GM23338 (cell line): ENCODE measurements around the gene KCNA4. TPM values are rescaled to one million over a fixed set of nuclear protein-coding genes. Genes with fewer than 3 reads are reported as not detected.

Experiments
- ATAC-seq: fragments of 200-7000 bp; cut with Tn5 transposase; 3 replicates; pipeline ENCODE4 v1.9.1; 2020
- DNase-seq: peaks from one replicate; pipeline ENCODE4 v3.0.0-alpha.2; 2015; ENCODE audit warnings: low spot score
- H2AFZ ChIP-seq: fragments of 200-600 bp; sonication (generic); 2 replicates; pipeline ENCODE4 v1.8.0; 2016; ENCODE audit warnings: antibody characterized with exemption, mild to moderate bottlenecking, moderate library complexity
- H3F3A ChIP-seq: fragments of 200-600 bp; sonication (generic); replicated peaks from 2 replicates; pipeline ENCODE4 v1.8.0; 2017; ENCODE audit warnings: antibody characterized with exemption, mixed run types, low read depth
- H3K27ac ChIP-seq: fragments of 200-600 bp; sonication (generic); 2 replicates; pipeline ENCODE4 v1.6.1; 2016; ENCODE audit warnings: low read depth
- H3K27me3 ChIP-seq: fragments of 200-600 bp; sonication (generic); 2 replicates; pipeline ENCODE4 v1.8.0; 2016; ENCODE audit warnings: mild to moderate bottlenecking, mixed run types, moderate library complexity; ENCODE audit not compliant: insufficient read depth
- H3K36me3 ChIP-seq: fragments of 200-600 bp; sonication (generic); 2 replicates; pipeline ENCODE4 v1.8.0; 2016; ENCODE audit warnings: mild to moderate bottlenecking; ENCODE audit not compliant: insufficient read depth
- H3K4me1 ChIP-seq: fragments of 200-600 bp; sonication (generic); 2 replicates; pipeline ENCODE4 v1.8.0; 2016; ENCODE audit warnings: mild to moderate bottlenecking, moderate library complexity; ENCODE audit not compliant: insufficient read depth
- H3K4me2 ChIP-seq: fragments of 200-600 bp; sonication (generic); 2 replicates; pipeline ENCODE4 v1.7.1; 2017; ENCODE audit warnings: mixed run types
- H3K4me3 ChIP-seq: fragments of 200-600 bp; sonication (generic); 2 replicates; pipeline ENCODE4 v1.6.1; 2016; ENCODE audit warnings: mixed run types
- H3K79me2 ChIP-seq: fragments of 200-600 bp; sonication (generic); replicated peaks from 2 replicates; pipeline ENCODE4 v1.8.0; 2017; ENCODE audit warnings: mild to moderate bottlenecking; ENCODE audit not compliant: insufficient read depth
- H3K9me2 ChIP-seq: fragments of 200-600 bp; sonication (generic); 2 replicates; pipeline ENCODE4 v1.8.0; 2017; ENCODE audit not compliant: insufficient read depth
- H4K20me1 ChIP-seq: fragments of 200-600 bp; sonication (generic); replicated peaks from 2 replicates; pipeline ENCODE4 v1.8.0; 2017; ENCODE audit warnings: mild to moderate bottlenecking; ENCODE audit not compliant: insufficient read depth
- H3K27ac Mint-ChIP-seq: 2 replicates; pipeline ENCODE4 v1.8.0; 2020; ENCODE audit warnings: inconsistent platforms, mild to moderate bottlenecking, moderate library complexity, mixed read lengths
- H3K27me3 Mint-ChIP-seq: 3 replicates; pipeline ENCODE4 v1.8.0; 2022; ENCODE audit warnings: low read depth, mild to moderate bottlenecking, moderate library complexity, mixed read lengths, inconsistent platforms; ENCODE audit not compliant: insufficient read depth, poor library complexity
- H3K36me3 Mint-ChIP-seq: 3 replicates; pipeline ENCODE4 v1.8.0; 2021; ENCODE audit warnings: low read depth, mild to moderate bottlenecking, inconsistent platforms, moderate library complexity, mixed read lengths
- H3K4me1 Mint-ChIP-seq: 3 replicates; pipeline ENCODE4 v1.8.0; 2020; ENCODE audit warnings: mild to moderate bottlenecking, inconsistent platforms, mixed read lengths
- H3K4me3 Mint-ChIP-seq: 3 replicates; pipeline ENCODE4 v1.8.0; 2021; ENCODE audit warnings: moderate library complexity, mild to moderate bottlenecking, inconsistent platforms, mixed read lengths
- H3K9me3 Mint-ChIP-seq: 3 replicates; pipeline ENCODE4 v1.8.0; 2020; ENCODE audit warnings: moderate library complexity, mild to moderate bottlenecking, inconsistent platforms, mixed read lengths
- CREB1 ChIP-seq: fragments of 250-450 bp; sonication (Bioruptor Pico); IDR thresholded peaks from 2 replicates; pipeline ENCODE4 v1.5.0; 2020; ENCODE audit warnings: low read depth, mild to moderate bottlenecking, moderate library complexity
- EZH2 ChIP-seq: fragments of 200-600 bp; sonication (generic); IDR thresholded peaks from one replicate; pipeline ENCODE4 v1.8.0; 2017; ENCODE audit warnings: antibody characterized with exemption, mild to moderate bottlenecking, low read depth; ENCODE audit not compliant: unreplicated experiment
- EZH2phosphoT487 ChIP-seq: fragments of 200-600 bp; sonication (generic); IDR thresholded peaks from one replicate; pipeline ENCODE4 v1.8.1; 2018; ENCODE audit warnings: antibody characterized with exemption; ENCODE audit not compliant: unreplicated experiment
- JUNB ChIP-seq: IDR thresholded peaks from one replicate; pipeline ENCODE4 v1.6.1; 2016; ENCODE audit warnings: antibody characterized with exemption; ENCODE audit not compliant: unreplicated experiment
- NANOG ChIP-seq: IDR thresholded peaks from 2 replicates; pipeline ENCODE4 v1.6.1; 2016; ENCODE audit warnings: antibody characterized with exemption, borderline replicate concordance
- POLR2AphosphoS5 ChIP-seq: IDR thresholded peaks from 2 replicates; pipeline ENCODE4 v1.6.1; 2016; ENCODE audit warnings: antibody characterized with exemption, low read depth
- STAT1 ChIP-seq: IDR thresholded peaks from one replicate; pipeline ENCODE4 v1.6.1; 2016; ENCODE audit warnings: antibody characterized with exemption; ENCODE audit not compliant: unreplicated experiment
- ZNF114 ChIP-seq: fragments of 250-450 bp; sonication (Bioruptor Pico); IDR thresholded peaks from 2 replicates; pipeline ENCODE4 v1.5.0; 2020; ENCODE audit warnings: mild to moderate bottlenecking, moderate library complexity
- ZNF331 ChIP-seq: fragments of 250-450 bp; sonication (Bioruptor Pico); IDR thresholded peaks from 2 replicates; pipeline ENCODE4 v1.5.0; 2020; ENCODE audit warnings: low read depth, mild to moderate bottlenecking, moderate library complexity
- polyA plus RNA-seq: library from polyadenylated mRNA; unstranded; fragments of >200 nt; fragmentation: Nextera tagmentation; extraction: Ambion mirVana; gene quantifications from 2 replicates; pipeline ENCODE4 v1.2.1, GENCODE V29; 2016
- total RNA-seq: library from RNA; depleted of rRNA; stranded (reverse); fragments of >200 nt; shearing (Covaris generic); gene quantifications from 2 replicates; pipeline ENCODE4 v1.2.3, GENCODE V29; 2014
- TF ChIP-seq, protein P1 (sequence below): fragments of 250-450 bp; sonication (Bioruptor Pico); IDR thresholded peaks from 2 replicates; pipeline ENCODE4 v1.5.0; 2020; ENCODE audit warnings: mild to moderate bottlenecking, moderate library complexity
- TF ChIP-seq, protein P2 (sequence below): IDR thresholded peaks from one replicate; pipeline ENCODE4 v1.6.1; 2018; ENCODE audit warnings: antibody characterized with exemption; ENCODE audit not compliant: unreplicated experiment
- TF ChIP-seq, protein P3 (sequence below), 2 experiments: fragments of 200-600 bp in 1 of 2; sonication (generic) in 1 of 2; conservative IDR thresholded peaks; 2 replicates each; pipeline versions ENCODE4 v1.5.1 to v1.6.1; 2016 to 2017; ENCODE audit warnings: antibody characterized with exemption in 2 of 2, low read depth in 2 of 2, mild to moderate bottlenecking in 2 of 2, moderate library complexity in 1 of 2
- TF ChIP-seq, protein P4 (sequence below): IDR thresholded peaks from 2 replicates; pipeline ENCODE4 v1.6.1; 2016; ENCODE audit warnings: antibody characterized with exemption

Gene KCNA4
- total and polyA plus RNA-seq, 2 experiments from 2014 or later = not detected

DNA sequence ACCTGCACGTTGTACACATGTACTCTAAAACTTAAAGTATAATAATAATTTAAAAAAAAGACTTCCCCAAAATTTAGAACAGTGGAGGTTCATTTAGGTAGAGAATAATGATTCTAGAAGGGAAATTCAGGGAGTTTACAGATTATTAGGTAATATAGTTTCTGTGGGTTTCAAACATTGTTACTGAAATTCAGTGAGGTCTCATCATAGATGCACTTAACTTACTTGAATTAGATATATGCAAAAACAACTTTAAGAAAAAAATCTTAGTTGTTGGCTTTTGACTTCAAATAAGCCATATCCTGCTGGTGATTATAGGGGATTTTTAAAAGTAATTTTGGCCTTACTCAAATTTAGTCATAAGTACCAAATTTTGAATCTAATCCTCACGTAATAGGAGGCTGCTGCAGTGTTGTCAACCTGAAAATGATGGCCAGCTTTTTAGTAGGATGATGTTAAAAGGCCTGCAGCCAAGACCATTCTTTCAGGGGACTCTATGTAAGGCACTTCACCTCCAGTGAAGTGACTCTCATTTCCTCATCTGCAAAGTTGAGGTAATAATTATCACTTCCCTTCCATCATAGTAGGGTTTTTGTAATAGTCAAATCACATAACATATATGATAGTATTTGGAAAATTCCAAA is 42.5 kb upstream of the KCNA4 start:
- Mint-ChIP-seq H3K27me3 (peaks cover 3% of the 10 kb centered on the region), H3K27ac (no peak overlapping the region), H3K36me3 (peaks cover 7% of the 10 kb centered on the region), H3K9me3 (peaks cover 31% of the 10 kb centered on the region), H3K4me1 (no peaks in the 10 kb centered on the region), H3K4me3 (no peak overlapping the region)
- Histone ChIP-seq H3K27me3 (no peaks in the 10 kb centered on the region), H3K79me2 (no peaks in the 10 kb centered on the region), H3K9me2 (0 out of 2 replicates have a peak, but pooled peaks cover 3% of the 10 kb centered on the region), H3K4me2 (no peak overlapping the region), H2AFZ (no peak overlapping the region), H3F3A (no peaks in the 10 kb centered on the region), H4K20me1 (no peaks in the 10 kb centered on the region), H3K36me3 (0 out of 2 replicates have a peak, but pooled peaks cover 3% of the 10 kb centered on the region), H3K4me3 (no peak overlapping the region), H3K27ac (no peak overlapping the region), H3K4me1 (no peaks in the 10 kb centered on the region)
- no peak for ATAC-seq
- no peak for DNase-seq
- TF ChIP-seq ZNF331 (CRISPR knock-in tag) = no peak
- TF ChIP-seq POLR2AphosphoS5 = no peak
- TF ChIP-seq ZNF114 = no peak
- TF ChIP-seq NANOG = no peak
- TF ChIP-seq, protein P1, sequence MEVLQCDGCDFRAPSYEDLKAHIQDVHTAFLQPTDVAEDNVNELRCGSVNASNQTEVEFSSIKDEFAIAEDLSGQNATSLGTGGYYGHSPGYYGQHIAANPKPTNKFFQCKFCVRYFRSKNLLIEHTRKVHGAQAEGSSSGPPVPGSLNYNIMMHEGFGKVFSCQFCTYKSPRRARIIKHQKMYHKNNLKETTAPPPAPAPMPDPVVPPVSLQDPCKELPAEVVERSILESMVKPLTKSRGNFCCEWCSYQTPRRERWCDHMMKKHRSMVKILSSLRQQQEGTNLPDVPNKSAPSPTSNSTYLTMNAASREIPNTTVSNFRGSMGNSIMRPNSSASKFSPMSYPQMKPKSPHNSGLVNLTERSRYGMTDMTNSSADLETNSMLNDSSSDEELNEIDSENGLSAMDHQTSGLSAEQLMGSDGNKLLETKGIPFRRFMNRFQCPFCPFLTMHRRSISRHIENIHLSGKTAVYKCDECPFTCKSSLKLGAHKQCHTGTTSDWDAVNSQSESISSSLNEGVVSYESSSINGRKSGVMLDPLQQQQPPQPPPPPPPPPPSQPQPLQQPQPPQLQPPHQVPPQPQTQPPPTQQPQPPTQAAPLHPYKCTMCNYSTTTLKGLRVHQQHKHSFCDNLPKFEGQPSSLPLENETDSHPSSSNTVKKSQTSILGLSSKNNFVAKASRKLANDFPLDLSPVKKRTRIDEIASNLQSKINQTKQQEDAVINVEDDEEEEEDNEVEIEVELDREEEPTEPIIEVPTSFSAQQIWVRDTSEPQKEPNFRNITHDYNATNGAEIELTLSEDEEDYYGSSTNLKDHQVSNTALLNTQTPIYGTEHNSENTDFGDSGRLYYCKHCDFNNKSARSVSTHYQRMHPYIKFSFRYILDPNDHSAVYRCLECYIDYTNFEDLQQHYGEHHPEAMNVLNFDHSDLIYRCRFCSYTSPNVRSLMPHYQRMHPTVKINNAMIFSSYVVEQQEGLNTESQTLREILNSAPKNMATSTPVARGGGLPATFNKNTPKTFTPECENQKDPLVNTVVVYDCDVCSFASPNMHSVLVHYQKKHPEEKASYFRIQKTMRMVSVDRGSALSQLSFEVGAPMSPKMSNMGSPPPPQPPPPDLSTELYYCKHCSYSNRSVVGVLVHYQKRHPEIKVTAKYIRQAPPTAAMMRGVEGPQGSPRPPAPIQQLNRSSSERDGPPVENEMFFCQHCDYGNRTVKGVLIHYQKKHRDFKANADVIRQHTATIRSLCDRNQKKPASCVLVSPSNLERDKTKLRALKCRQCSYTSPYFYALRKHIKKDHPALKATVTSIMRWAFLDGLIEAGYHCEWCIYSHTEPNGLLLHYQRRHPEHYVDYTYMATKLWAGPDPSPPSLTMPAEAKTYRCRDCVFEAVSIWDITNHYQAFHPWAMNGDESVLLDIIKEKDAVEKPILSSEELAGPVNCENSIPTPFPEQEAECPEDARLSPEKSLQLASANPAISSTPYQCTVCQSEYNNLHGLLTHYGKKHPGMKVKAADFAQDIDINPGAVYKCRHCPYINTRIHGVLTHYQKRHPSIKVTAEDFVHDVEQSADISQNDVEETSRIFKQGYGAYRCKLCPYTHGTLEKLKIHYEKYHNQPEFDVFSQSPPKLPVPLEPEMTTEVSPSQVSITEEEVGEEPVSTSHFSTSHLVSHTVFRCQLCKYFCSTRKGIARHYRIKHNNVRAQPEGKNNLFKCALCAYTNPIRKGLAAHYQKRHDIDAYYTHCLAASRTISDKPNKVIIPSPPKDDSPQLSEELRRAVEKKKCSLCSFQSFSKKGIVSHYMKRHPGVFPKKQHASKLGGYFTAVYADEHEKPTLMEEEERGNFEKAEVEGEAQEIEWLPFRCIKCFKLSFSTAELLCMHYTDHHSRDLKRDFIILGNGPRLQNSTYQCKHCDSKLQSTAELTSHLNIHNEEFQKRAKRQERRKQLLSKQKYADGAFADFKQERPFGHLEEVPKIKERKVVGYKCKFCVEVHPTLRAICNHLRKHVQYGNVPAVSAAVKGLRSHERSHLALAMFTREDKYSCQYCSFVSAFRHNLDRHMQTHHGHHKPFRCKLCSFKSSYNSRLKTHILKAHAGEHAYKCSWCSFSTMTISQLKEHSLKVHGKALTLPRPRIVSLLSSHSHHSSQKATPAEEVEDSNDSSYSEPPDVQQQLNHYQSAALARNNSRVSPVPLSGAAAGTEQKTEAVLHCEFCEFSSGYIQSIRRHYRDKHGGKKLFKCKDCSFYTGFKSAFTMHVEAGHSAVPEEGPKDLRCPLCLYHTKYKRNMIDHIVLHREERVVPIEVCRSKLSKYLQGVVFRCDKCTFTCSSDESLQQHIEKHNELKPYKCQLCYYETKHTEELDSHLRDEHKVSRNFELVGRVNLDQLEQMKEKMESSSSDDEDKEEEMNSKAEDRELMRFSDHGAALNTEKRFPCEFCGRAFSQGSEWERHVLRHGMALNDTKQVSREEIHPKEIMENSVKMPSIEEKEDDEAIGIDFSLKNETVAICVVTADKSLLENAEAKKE = no peak
- no peak for TF ChIP-seq CREB1 (CRISPR knock-in tag)
- TF ChIP-seq, protein P2, sequence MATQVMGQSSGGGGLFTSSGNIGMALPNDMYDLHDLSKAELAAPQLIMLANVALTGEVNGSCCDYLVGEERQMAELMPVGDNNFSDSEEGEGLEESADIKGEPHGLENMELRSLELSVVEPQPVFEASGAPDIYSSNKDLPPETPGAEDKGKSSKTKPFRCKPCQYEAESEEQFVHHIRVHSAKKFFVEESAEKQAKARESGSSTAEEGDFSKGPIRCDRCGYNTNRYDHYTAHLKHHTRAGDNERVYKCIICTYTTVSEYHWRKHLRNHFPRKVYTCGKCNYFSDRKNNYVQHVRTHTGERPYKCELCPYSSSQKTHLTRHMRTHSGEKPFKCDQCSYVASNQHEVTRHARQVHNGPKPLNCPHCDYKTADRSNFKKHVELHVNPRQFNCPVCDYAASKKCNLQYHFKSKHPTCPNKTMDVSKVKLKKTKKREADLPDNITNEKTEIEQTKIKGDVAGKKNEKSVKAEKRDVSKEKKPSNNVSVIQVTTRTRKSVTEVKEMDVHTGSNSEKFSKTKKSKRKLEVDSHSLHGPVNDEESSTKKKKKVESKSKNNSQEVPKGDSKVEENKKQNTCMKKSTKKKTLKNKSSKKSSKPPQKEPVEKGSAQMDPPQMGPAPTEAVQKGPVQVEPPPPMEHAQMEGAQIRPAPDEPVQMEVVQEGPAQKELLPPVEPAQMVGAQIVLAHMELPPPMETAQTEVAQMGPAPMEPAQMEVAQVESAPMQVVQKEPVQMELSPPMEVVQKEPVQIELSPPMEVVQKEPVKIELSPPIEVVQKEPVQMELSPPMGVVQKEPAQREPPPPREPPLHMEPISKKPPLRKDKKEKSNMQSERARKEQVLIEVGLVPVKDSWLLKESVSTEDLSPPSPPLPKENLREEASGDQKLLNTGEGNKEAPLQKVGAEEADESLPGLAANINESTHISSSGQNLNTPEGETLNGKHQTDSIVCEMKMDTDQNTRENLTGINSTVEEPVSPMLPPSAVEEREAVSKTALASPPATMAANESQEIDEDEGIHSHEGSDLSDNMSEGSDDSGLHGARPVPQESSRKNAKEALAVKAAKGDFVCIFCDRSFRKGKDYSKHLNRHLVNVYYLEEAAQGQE = no peak
- TF ChIP-seq JUNB = no peak
- TF ChIP-seq STAT1 = no peak
- TF ChIP-seq, protein P3, sequence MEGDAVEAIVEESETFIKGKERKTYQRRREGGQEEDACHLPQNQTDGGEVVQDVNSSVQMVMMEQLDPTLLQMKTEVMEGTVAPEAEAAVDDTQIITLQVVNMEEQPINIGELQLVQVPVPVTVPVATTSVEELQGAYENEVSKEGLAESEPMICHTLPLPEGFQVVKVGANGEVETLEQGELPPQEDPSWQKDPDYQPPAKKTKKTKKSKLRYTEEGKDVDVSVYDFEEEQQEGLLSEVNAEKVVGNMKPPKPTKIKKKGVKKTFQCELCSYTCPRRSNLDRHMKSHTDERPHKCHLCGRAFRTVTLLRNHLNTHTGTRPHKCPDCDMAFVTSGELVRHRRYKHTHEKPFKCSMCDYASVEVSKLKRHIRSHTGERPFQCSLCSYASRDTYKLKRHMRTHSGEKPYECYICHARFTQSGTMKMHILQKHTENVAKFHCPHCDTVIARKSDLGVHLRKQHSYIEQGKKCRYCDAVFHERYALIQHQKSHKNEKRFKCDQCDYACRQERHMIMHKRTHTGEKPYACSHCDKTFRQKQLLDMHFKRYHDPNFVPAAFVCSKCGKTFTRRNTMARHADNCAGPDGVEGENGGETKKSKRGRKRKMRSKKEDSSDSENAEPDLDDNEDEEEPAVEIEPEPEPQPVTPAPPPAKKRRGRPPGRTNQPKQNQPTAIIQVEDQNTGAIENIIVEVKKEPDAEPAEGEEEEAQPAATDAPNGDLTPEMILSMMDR (conservative IDR thresholded peaks at IDR 0.05; ENCODE audit: low read depth in 2 of 2) = no peak
- TF ChIP-seq EZH2phosphoT487 = no peak
- TF ChIP-seq EZH2 = no peak
- TF ChIP-seq, protein P4, sequence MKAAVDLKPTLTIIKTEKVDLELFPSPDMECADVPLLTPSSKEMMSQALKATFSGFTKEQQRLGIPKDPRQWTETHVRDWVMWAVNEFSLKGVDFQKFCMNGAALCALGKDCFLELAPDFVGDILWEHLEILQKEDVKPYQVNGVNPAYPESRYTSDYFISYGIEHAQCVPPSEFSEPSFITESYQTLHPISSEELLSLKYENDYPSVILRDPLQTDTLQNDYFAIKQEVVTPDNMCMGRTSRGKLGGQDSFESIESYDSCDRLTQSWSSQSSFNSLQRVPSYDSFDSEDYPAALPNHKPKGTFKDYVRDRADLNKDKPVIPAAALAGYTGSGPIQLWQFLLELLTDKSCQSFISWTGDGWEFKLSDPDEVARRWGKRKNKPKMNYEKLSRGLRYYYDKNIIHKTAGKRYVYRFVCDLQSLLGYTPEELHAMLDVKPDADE = no peak
